ENCODE measurements around the gene PAK5.

Gene PAK5

DNA sequence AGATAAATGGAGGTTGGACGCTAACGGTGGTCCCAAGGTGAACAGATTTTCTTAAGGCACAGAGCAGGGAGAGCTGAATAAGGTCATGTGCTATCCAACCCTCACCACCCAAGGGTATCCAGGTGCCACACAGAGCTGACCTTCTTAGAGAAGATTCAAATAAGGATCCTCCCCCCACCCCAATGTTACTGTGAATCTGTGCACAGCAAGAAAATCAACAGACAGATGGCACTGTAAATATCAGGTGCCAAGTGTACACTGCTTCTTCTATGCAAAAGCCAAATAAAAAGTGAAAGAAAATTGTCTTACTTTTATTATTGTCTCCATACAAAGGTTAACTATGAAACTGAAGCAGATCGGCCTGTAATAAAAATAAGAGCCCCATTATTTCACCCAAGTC is 96.9 kb downstream of the PAK5 start:
- no peak for TF ChIP-seq CTCF (IDR thresholded peaks at IDR 0.05)
- Histone ChIP-seq H3K27ac (no peak overlapping the region), H3K4me3 (no peak overlapping the region)
- no peak for DNase-seq (ENCODE audit: low spot score)

- H3K27ac ChIP-seq: no peak overlapping the region
- no peak for TF ChIP-seq CTCF (IDR thresholded peaks at IDR 0.05)
- H3K4me3 ChIP-seq: no peak overlapping the region
- DNase-seq (ENCODE audit: low spot score): no peak
These were observed 98.4 kb downstream of the PAK5 start for GRCh38 chr20:9740486-9740885.

DNA sequence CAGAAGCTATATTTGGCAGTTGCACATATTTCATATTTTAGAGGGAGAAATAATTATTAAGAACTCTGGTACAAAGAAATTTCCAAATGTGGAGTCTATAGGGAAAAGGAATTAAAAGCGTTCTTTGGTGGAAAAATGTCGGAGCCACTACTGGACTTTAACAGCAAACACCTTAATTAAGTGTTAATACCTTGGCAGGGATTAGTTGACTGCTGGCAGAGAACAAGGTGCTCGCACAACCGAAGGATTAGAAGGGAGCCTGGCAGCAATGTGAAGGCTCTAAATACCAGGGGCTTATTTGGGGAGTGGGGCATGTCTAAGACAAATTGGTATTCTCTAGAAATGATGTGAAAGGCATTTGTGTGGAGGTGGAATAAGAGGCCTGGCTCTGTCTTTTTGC is 98.9 kb downstream of the PAK5 start:
- no peak overlapping the region for H3K27ac ChIP-seq
- DNase-seq (ENCODE audit: low spot score): no peak

DNA sequence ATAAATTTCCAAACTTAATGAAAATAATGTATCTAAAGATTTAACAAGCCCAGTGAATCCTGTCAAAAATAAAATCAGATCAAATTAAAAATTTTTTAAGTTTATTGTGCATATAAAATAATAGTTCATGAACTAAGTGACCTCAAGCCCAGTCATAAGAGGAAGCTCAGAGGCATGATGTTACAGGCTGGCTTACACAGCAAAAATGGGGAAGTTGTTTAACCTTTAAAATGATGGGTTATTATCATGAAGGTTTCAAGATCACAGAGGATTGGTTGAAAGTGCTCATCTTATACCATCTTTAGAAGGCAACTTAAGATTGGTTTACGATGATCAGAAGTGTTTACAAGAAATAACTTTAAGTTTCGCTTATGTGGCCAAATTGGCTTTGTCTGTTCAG is 102.5 kb downstream of the PAK5 start:
- TF ChIP-seq CTCF (IDR thresholded peaks at IDR 0.05): no peak
- DNase-seq (ENCODE audit: low spot score): no peak
- no peak overlapping the region for H3K4me3 ChIP-seq
- no peak overlapping the region for H3K27ac ChIP-seq

More for the DNA sequence above, 98.9 kb downstream of the PAK5 start:
- no peak for TF ChIP-seq CTCF (IDR thresholded peaks at IDR 0.05)
- no peak overlapping the region for H3K4me3 ChIP-seq

- DNase-seq (ENCODE audit: low spot score): no peak
- no peak for TF ChIP-seq CTCF (IDR thresholded peaks at IDR 0.05)
- Histone ChIP-seq H3K4me3 (no peak overlapping the region), H3K27ac (no peak overlapping the region)
These were observed 115.2 kb downstream of the PAK5 start for GRCh38 chr20:9723501-9724202.

- no peak overlapping the region for H3K4me3 ChIP-seq
- H3K27ac ChIP-seq: no peak overlapping the region
- TF ChIP-seq CTCF (IDR thresholded peaks at IDR 0.05): no peak
- no peak for DNase-seq (ENCODE audit: low spot score)
These were observed 127.0 kb downstream of the PAK5 start for GRCh38 chr20:9711872-9712271.

GRCh38 chr20:9710685-9711084 is 128.2 kb downstream of the PAK5 start:
- Histone ChIP-seq H3K27ac (no peak overlapping the region), H3K4me3 (no peak overlapping the region)
- no peak for DNase-seq (ENCODE audit: low spot score)
- TF ChIP-seq CTCF (IDR thresholded peaks at IDR 0.05): no peak
